Neural progenitor cell (in vitro differentiated cells): ENCODE measurements around the gene COPS8.

ENCODE experiments used
- EZH2 ChIP-seq: fragments of 200-600 bp; sonication (generic); IDR thresholded peaks from 2 replicates; pipeline ENCODE4 v1.6.1; 2017; ENCODE audit warnings: antibody characterized with exemption, mild to moderate bottlenecking, moderate library complexity
- EZH2phosphoT487 ChIP-seq: fragments of 200-600 bp; sonication (generic); IDR thresholded peaks from 2 replicates; pipeline ENCODE4 v1.6.1; 2017; ENCODE audit warnings: antibody characterized with exemption
- TF ChIP-seq, protein P1 (sequence below): fragments of 200-600 bp; sonication (generic); IDR thresholded peaks from 2 replicates; pipeline ENCODE4 v1.5.1; 2017; ENCODE audit warnings: antibody characterized with exemption, mild to moderate bottlenecking

DNA sequence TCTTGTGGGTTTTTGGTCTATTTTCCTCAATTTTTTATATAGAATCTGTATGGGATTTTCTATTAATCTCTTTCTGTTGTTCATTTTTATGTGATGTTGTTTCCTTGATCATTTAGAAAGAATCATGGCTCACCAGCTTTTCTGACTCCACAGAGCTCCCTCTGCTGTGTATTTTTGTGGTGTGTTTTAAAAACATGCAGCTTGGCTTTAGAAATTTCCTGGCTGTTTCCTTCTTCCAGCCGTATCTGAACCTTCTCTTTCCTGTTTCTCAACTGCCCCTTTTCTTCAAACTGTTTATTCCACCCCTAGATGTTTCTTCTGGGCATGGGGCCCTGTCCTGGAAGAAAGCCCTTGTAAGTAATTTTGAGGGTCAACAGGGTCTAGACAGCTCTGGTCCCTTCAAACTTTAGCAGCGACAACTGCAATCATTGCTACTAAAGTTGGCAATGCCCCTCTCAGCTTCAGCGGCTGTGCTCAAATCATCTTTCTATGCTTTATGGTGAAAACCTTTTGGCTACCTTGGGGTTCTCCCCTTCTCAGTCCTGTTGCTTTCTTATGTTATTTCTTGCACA is 17.6 kb upstream of the COPS8 start:
- TF ChIP-seq, protein P1, sequence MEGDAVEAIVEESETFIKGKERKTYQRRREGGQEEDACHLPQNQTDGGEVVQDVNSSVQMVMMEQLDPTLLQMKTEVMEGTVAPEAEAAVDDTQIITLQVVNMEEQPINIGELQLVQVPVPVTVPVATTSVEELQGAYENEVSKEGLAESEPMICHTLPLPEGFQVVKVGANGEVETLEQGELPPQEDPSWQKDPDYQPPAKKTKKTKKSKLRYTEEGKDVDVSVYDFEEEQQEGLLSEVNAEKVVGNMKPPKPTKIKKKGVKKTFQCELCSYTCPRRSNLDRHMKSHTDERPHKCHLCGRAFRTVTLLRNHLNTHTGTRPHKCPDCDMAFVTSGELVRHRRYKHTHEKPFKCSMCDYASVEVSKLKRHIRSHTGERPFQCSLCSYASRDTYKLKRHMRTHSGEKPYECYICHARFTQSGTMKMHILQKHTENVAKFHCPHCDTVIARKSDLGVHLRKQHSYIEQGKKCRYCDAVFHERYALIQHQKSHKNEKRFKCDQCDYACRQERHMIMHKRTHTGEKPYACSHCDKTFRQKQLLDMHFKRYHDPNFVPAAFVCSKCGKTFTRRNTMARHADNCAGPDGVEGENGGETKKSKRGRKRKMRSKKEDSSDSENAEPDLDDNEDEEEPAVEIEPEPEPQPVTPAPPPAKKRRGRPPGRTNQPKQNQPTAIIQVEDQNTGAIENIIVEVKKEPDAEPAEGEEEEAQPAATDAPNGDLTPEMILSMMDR: no peak
- TF ChIP-seq EZH2 (no peak), EZH2phosphoT487 (no peak)
